Loucy (cell line): ENCODE measurements around the gene PRC1.

Experiments used
- H2AFZ ChIP-seq: fragments of 200-600 bp; sonication (generic); 2 replicates; pipeline ENCODE4 v1.6.0; 2016; ENCODE audit warnings: antibody characterized with exemption, mild to moderate bottlenecking, low read length, moderate library complexity
- H3F3A ChIP-seq: fragments of 200-600 bp; 2 replicates; pipeline ENCODE4 v1.6.0; 2016; ENCODE audit warnings: antibody characterized with exemption, low read depth, mild to moderate bottlenecking
- H3K27me3 ChIP-seq: fragments of 200-600 bp; sonication (generic); 2 replicates; pipeline ENCODE4 v1.6.1; 2014; ENCODE audit warnings: low read length, mild to moderate bottlenecking; ENCODE audit not compliant: insufficient read depth, poor library complexity, severe bottlenecking
- H3K36me3 ChIP-seq: fragments of 200-600 bp; sonication (generic); 2 replicates; pipeline ENCODE4 v1.6.1; 2016; ENCODE audit warnings: low read length; ENCODE audit not compliant: insufficient read depth
- H3K4me1 ChIP-seq: fragments of 200-600 bp; sonication (generic); 2 replicates; pipeline ENCODE4 v1.5.1; 2014; ENCODE audit warnings: low read length, mild to moderate bottlenecking; ENCODE audit not compliant: insufficient read depth, poor library complexity, severe bottlenecking
- H3K4me2 ChIP-seq: fragments of 200-600 bp; sonication (generic); 2 replicates; pipeline ENCODE4 v1.6.0; 2014; ENCODE audit warnings: antibody characterized with exemption, low read length, low read depth, mild to moderate bottlenecking; ENCODE audit not compliant: poor library complexity, severe bottlenecking
- H3K4me3 ChIP-seq: fragments of 200-600 bp; sonication (generic); 2 replicates; pipeline ENCODE4 v1.5.1; 2014; ENCODE audit warnings: low read length, mild to moderate bottlenecking, mixed read lengths; ENCODE audit not compliant: poor library complexity, severe bottlenecking
- H3K79me2 ChIP-seq: fragments of 200-600 bp; sonication (generic); 2 replicates; pipeline ENCODE4 v1.6.1; 2014; ENCODE audit warnings: low read length; ENCODE audit not compliant: insufficient read depth
- H3K9ac ChIP-seq: fragments of 200-600 bp; sonication (generic); 2 replicates; pipeline ENCODE4 v1.6.0; 2014; ENCODE audit warnings: mild to moderate bottlenecking, low read depth, low read length, moderate library complexity; ENCODE audit not compliant: poor library complexity, severe bottlenecking
- H3K9me2 ChIP-seq: fragments of 200-600 bp; sonication (generic); replicated peaks from 2 replicates; pipeline ENCODE4 v1.6.1; 2016; ENCODE audit warnings: low read depth, low read length, mixed read lengths
- H3K9me3 ChIP-seq: fragments of 200-600 bp; sonication (generic); 2 replicates; pipeline ENCODE4 v1.6.1; 2014; ENCODE audit warnings: mild to moderate bottlenecking, antibody characterized with exemption, low read length, low read depth; ENCODE audit not compliant: insufficient read depth
- H4K20me1 ChIP-seq: fragments of 200-600 bp; sonication (generic); 2 replicates; pipeline ENCODE4 v1.6.0; 2014; ENCODE audit warnings: antibody characterized with exemption, low read length, mild to moderate bottlenecking; ENCODE audit not compliant: insufficient read depth, poor library complexity, severe bottlenecking
- CTCF ChIP-seq: fragments of 200-600 bp; sonication (generic); conservative IDR thresholded peaks from 2 replicates; pipeline ENCODE4 v1.5.1; 2014; ENCODE audit warnings: mild to moderate bottlenecking, antibody characterized with exemption, low read length
- EZH2phosphoT487 ChIP-seq: fragments of 200-600 bp; IDR thresholded peaks from 2 replicates; pipeline ENCODE4 v1.6.1; 2018; ENCODE audit warnings: antibody characterized with exemption, mild to moderate bottlenecking, moderate library complexity, borderline replicate concordance

PRC1 gene

GRCh38 chr15:90949979-90950675 is 44.2 kb downstream of the PRC1 start:
- no peak overlapping the region for H3K4me2 ChIP-seq
- no peaks in the 10 kb centered on the region for H3F3A ChIP-seq
- H3K27me3 ChIP-seq: no peaks in the 10 kb centered on the region
- no peak overlapping the region for H3K9ac ChIP-seq
- H3K79me2 ChIP-seq: peaks cover 2% of the 10 kb centered on the region; the same call in 1 of the 2 replicates
- no peaks in the 10 kb centered on the region for H3K9me3 ChIP-seq
- H3K9me2 ChIP-seq: no peaks in the 10 kb centered on the region
- no peak overlapping the region for H2AFZ ChIP-seq
- TF ChIP-seq EZH2phosphoT487 (no peak), CTCF (no peak)
- no peaks in the 10 kb centered on the region for H4K20me1 ChIP-seq
- H3K36me3 ChIP-seq: peaks cover 59% of the 10 kb centered on the region; the same call in 1 of the 2 replicates
- H3K4me3 ChIP-seq: no peak overlapping the region
- peaks cover 7% of the 10 kb centered on the region for H3K4me1 ChIP-seq

GRCh38 chr15:90948506-90948905 is 45.8 kb downstream of the PRC1 start:
- Histone ChIP-seq H3F3A (no peaks in the 10 kb centered on the region), H3K4me3 (no peak overlapping the region), H3K9me2 (no peaks in the 10 kb centered on the region), H3K4me1 (peaks cover 7% of the 10 kb centered on the region), H3K36me3 (peaks cover 62% of the 10 kb centered on the region; the same call in 1 of the 2 replicates), H3K9me3 (no peaks in the 10 kb centered on the region), H3K9ac (no peak overlapping the region), H4K20me1 (no peaks in the 10 kb centered on the region), H3K79me2 (no peaks in the 10 kb centered on the region), H2AFZ (no peak overlapping the region), H3K27me3 (no peaks in the 10 kb centered on the region), H3K4me2 (no peak overlapping the region)
- TF ChIP-seq CTCF: no peak
- no peak for TF ChIP-seq EZH2phosphoT487

- H3K79me2 ChIP-seq: no peaks in the 10 kb centered on the region
- H3K4me1 ChIP-seq: peaks cover 7% of the 10 kb centered on the region
- no peaks in the 10 kb centered on the region for H3F3A ChIP-seq
- TF ChIP-seq CTCF (no peak), EZH2phosphoT487 (no peak)
- H3K27me3 ChIP-seq: no peaks in the 10 kb centered on the region
- H3K9me2 ChIP-seq: no peaks in the 10 kb centered on the region
- no peaks in the 10 kb centered on the region for H3K9me3 ChIP-seq
- no peak overlapping the region for H2AFZ ChIP-seq
- H3K4me3 ChIP-seq: no peak overlapping the region
- H4K20me1 ChIP-seq: no peaks in the 10 kb centered on the region
- no peak overlapping the region for H3K4me2 ChIP-seq
- peaks cover 62% of the 10 kb centered on the region; the same call in 1 of the 2 replicates for H3K36me3 ChIP-seq
- H3K9ac ChIP-seq: no peak overlapping the region
These were observed 46.6 kb downstream of the PRC1 start for GRCh38 chr15:90947577-90948357.
